Mesothelial cell of epicardium (in vitro differentiated cells): ENCODE results near the gene AFF3. TPM values are rescaled to one million over a fixed set of nuclear protein-coding genes. Genes with fewer than 3 reads are reported as not detected.

Source experiments
- DNase-seq, 2 experiments: peaks; one replicate each; pipeline ENCODE4 v3.0.0; 2021; ENCODE audit warnings: low spot score in 2 of 2; ENCODE audit not compliant: unreplicated experiment in 2 of 2
- H3K27ac Mint-ChIP-seq: 2 replicates; pipeline ENCODE4 v1.8.0; 2021; ENCODE audit warnings: mixed read lengths
- H3K27me3 Mint-ChIP-seq: 2 replicates; pipeline ENCODE4 v1.8.0; 2021; ENCODE audit warnings: low read depth, mixed read lengths
- H3K36me3 Mint-ChIP-seq: 2 replicates; pipeline ENCODE4 v1.8.0; 2021; ENCODE audit warnings: mixed read lengths
- H3K4me1 Mint-ChIP-seq: 2 replicates; pipeline ENCODE4 v1.8.0; 2021; ENCODE audit warnings: mixed read lengths
- H3K4me3 Mint-ChIP-seq: 2 replicates; pipeline ENCODE4 v1.8.0; 2021; ENCODE audit warnings: mild to moderate bottlenecking, moderate library complexity, mixed read lengths
- H3K9me3 Mint-ChIP-seq: 2 replicates; pipeline ENCODE4 v1.8.0; 2021; ENCODE audit warnings: mixed read lengths
- total RNA-seq: library from RNA; stranded (reverse); gene quantifications from 3 replicates; pipeline ENCODE4 v1.2.1, GENCODE V29; 2021
- TF ChIP-seq, protein P1 (sequence below): fragments of 200-600 bp; sonication (generic); IDR thresholded peaks from one replicate; pipeline ENCODE4 v1.5.0; 2021; ENCODE audit warnings: antibody characterized with exemption; ENCODE audit not compliant: unreplicated experiment

The AFF3 gene
- total RNA-seq, 1 donor from 2014 or later = 14.4 TPM

DNA sequence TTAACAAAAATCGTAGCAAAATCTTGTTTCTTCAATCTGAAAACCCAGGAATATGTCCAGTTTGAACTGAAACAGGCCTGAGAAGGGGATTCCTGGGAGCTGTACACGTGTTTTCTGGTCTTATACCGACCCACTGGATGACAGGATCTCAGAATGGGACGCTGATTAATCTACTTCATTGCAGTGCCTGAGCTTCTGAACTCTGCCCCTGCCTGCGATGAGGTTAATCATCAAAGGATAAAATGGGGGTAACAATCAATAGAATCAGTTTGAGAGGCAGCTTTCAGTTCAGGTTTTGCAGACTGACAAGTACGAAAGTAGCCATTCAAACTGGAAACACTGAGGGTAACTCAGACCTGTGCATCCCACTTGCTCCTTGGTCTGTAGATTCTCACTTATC lies 378.6 kb downstream of the AFF3 start:
- TF ChIP-seq, protein P1, sequence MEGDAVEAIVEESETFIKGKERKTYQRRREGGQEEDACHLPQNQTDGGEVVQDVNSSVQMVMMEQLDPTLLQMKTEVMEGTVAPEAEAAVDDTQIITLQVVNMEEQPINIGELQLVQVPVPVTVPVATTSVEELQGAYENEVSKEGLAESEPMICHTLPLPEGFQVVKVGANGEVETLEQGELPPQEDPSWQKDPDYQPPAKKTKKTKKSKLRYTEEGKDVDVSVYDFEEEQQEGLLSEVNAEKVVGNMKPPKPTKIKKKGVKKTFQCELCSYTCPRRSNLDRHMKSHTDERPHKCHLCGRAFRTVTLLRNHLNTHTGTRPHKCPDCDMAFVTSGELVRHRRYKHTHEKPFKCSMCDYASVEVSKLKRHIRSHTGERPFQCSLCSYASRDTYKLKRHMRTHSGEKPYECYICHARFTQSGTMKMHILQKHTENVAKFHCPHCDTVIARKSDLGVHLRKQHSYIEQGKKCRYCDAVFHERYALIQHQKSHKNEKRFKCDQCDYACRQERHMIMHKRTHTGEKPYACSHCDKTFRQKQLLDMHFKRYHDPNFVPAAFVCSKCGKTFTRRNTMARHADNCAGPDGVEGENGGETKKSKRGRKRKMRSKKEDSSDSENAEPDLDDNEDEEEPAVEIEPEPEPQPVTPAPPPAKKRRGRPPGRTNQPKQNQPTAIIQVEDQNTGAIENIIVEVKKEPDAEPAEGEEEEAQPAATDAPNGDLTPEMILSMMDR = no peak
- DNase-seq = no peak
- Mint-ChIP-seq H3K27ac (no peak overlapping the region), H3K9me3 (peaks cover 5% of the 10 kb centered on the region), H3K36me3 (no peaks in the 10 kb centered on the region), H3K4me1 (no peaks in the 10 kb centered on the region), H3K27me3 (peaks cover 6% of the 10 kb centered on the region), H3K4me3 (no peak overlapping the region)

DNA sequence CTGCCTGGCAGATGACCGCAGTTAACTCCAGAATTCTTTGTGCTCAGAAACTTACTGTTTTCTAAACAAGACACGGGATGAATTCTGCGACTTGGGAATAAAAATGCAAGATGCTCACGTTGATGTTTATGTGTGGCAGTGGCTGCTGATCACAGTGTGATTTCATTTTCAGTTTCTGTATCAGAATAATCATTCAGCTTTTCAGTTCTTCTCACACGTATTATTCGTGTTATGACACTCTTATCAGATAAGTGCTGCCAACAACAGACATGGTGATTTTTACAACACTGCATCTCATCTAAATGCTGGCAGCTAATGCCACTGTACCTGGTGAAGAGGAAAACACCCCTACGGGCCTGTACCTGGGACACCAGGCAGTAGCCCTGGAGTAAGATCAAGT lies 379.7 kb downstream of the AFF3 start:
- no peaks in the 10 kb centered on the region for H3K4me1 Mint-ChIP-seq
- no peak overlapping the region for H3K27ac Mint-ChIP-seq
- no peak overlapping the region for H3K4me3 Mint-ChIP-seq
- TF ChIP-seq, protein P1 = no peak
- DNase-seq = no peak
- peaks cover 6% of the 10 kb centered on the region for H3K27me3 Mint-ChIP-seq
- no peaks in the 10 kb centered on the region for H3K9me3 Mint-ChIP-seq
- H3K36me3 Mint-ChIP-seq = no peaks in the 10 kb centered on the region

DNA sequence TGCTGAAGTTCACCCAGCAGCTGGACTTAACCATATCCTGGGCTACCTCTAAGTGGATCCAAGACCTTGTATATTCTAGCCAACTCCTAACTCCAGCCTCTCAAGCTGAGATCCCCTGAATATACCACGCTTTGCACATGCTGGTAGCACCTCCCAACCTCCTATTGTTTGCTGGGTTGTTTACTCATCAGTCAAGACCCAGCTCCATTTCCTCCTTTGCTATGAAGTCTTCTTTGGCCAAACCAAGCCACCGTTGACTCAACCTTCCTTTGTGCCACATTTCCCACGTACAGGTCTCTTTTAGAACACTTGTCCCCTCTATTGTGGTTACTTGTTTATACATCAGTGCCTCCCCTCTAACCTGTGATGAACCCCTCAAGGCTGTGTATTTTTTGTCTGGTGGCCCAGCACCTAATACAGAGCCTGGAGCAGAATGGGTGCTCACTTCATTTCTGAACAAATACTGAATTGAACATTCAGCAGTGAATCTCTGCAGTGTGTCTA lies 384.7 kb downstream of the AFF3 start:
- Mint-ChIP-seq H3K9me3 (no peaks in the 10 kb centered on the region), H3K27me3 (peaks cover 8% of the 10 kb centered on the region), H3K4me3 (no peak overlapping the region), H3K36me3 (no peaks in the 10 kb centered on the region), H3K4me1 (no peaks in the 10 kb centered on the region), H3K27ac (no peak overlapping the region)
- DNase-seq = no peak
- TF ChIP-seq, protein P1 = no peak

DNA sequence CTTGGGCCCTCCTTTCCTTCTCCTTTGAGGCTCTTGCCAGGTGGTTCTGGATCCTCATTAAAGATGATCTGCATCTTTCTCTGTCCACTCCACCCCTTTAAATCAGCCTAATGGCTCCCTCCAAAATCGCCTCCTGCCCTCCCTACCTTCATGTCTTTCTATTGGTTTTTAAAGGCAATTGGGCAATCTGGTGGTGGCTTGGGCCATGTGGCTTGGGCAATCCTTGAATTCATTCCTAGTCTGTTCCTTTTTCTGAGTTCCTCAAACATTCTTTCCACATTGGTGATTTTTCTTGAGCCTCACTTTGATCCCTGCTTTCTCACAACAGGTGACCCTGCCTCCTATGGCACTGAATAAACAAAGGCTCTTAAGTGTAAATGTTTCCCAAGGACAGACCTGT lies 386.3 kb downstream of the AFF3 start:
- no peaks in the 10 kb centered on the region for H3K9me3 Mint-ChIP-seq
- no peaks in the 10 kb centered on the region for H3K36me3 Mint-ChIP-seq
- H3K27me3 Mint-ChIP-seq = peaks cover 6% of the 10 kb centered on the region
- no peak overlapping the region for H3K27ac Mint-ChIP-seq
- TF ChIP-seq, protein P1 = no peak
- H3K4me1 Mint-ChIP-seq = no peaks in the 10 kb centered on the region
- no peak for DNase-seq
- H3K4me3 Mint-ChIP-seq = no peak overlapping the region

DNA sequence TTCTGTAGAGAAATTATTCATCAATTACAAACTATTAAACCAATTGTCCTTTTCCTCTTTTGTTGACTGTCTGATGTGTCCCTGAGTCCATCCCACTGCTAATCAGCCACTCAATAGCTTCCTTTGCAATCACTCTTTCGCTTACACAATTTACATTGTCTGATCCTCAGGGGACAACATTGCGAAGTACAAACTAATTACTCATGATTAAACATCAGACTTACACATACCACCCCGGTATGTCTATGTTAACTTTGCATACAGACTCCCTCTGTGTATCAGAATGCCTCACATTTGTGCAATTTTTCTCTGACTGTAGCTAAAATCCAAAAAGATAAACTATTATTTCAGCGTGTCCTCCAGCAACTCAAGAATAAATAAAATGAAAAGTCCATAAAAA lies 388.2 kb downstream of the AFF3 start:
- H3K4me3 Mint-ChIP-seq = no peak overlapping the region
- peaks cover 3% of the 10 kb centered on the region for H3K27me3 Mint-ChIP-seq
- no peak overlapping the region for H3K27ac Mint-ChIP-seq
- no peaks in the 10 kb centered on the region for H3K9me3 Mint-ChIP-seq
- no peak for DNase-seq
- TF ChIP-seq, protein P1 = no peak
- H3K4me1 Mint-ChIP-seq = no peaks in the 10 kb centered on the region
- no peaks in the 10 kb centered on the region for H3K36me3 Mint-ChIP-seq

DNA sequence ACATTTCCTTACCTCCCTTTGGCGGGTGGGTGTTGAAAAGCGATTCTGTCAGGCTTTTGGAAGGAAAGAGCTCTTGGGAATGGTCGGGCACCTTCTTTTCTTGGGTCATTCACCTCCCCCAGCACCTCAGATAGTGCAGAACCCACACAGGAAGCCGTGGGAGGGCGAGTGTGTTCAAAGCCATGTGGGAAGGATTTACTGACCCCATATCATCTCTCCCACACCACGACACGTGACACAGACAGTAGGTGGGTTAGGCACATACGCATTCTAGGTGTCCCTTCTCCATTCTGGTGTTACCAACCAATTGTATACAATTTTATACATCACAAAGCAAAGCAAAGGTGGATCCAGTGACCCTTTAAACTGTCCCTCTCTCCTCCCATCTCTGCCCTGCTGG lies 388.9 kb downstream of the AFF3 start:
- TF ChIP-seq, protein P1 = no peak
- Mint-ChIP-seq H3K36me3 (no peaks in the 10 kb centered on the region), H3K27me3 (peaks cover 3% of the 10 kb centered on the region), H3K9me3 (no peaks in the 10 kb centered on the region), H3K4me1 (peaks cover under 1% of the 10 kb centered on the region), H3K4me3 (no peak overlapping the region), H3K27ac (no peak overlapping the region)
- DNase-seq = no peak
